Liver (tissue), 9 donors: ENCODE measurements around the gene ISCA2. TPM values are rescaled to one million over a fixed set of nuclear protein-coding genes. Genes with fewer than 3 reads are reported as not detected.

ENCODE experiments used
- DNase-seq: peaks from one replicate; pipeline ENCODE4 v3.0.0-alpha.2; 2017; ENCODE audit warnings: low spot score
- H3K27ac ChIP-seq, 2 donors: one replicate each; pipeline ENCODE4 v1.7.0; 2013; ENCODE audit warnings: inconsistent platforms in 2 of 2, low read length in 2 of 2, control low read depth in 1 of 2, low read depth in 1 of 2, mild to moderate bottlenecking in 1 of 2
- H3K27me3 ChIP-seq, 4 donors: one replicate each; pipeline versions ENCODE4 v1.6.1 to v1.7.0; 2013; ENCODE audit warnings: low read length in 3 of 4, inconsistent platforms in 1 of 4, mild to moderate bottlenecking in 1 of 4, moderate library complexity in 1 of 4; ENCODE audit not compliant: control insufficient read depth in 4 of 4, insufficient read depth in 4 of 4
- H3K36me3 ChIP-seq, 4 donors: one replicate each; pipeline versions ENCODE4 v1.6.1 to v1.7.0; 2013; ENCODE audit warnings: low read length in 3 of 4, mild to moderate bottlenecking in 3 of 4, low read depth in 1 of 4, moderate library complexity in 1 of 4; ENCODE audit not compliant: control insufficient read depth in 4 of 4, insufficient read depth in 3 of 4
- H3K4me1 ChIP-seq, 4 donors: one replicate each; pipeline versions ENCODE4 v1.6.1 to v1.7.0; 2013; ENCODE audit warnings: low read length in 3 of 4, mild to moderate bottlenecking in 3 of 4, moderate library complexity in 1 of 4; ENCODE audit not compliant: control insufficient read depth in 4 of 4, insufficient read depth in 4 of 4
- H3K4me3 ChIP-seq, 3 donors: one replicate each; pipeline versions ENCODE4 v1.6.1 to v1.7.0; 2013; ENCODE audit warnings: low read length in 3 of 3, control low read depth in 1 of 3, low read depth in 1 of 3, mild to moderate bottlenecking in 1 of 3
- H3K9ac ChIP-seq, 2 donors: one replicate each; pipeline ENCODE4 v1.7.0; 2013; ENCODE audit warnings: low read length in 2 of 2, mild to moderate bottlenecking in 2 of 2, moderate library complexity in 2 of 2, control low read depth in 1 of 2, low read depth in 1 of 2
- H3K9me3 ChIP-seq, 4 donors: one replicate each; pipeline versions ENCODE4 v1.6.1 to v1.7.0; 2013; ENCODE audit warnings: low read length in 3 of 4; ENCODE audit not compliant: control insufficient read depth in 4 of 4
- EGR1 ChIP-seq, 2 donors: IDR thresholded peaks; 2 replicates each; pipeline ENCODE4 v1.6.1; 2016 to 2018; ENCODE audit warnings: antibody characterized with exemption in 2 of 2, low read depth in 2 of 2
- FOXA1 ChIP-seq: IDR thresholded peaks from 2 replicates; pipeline ENCODE4 v1.6.1; 2016; ENCODE audit warnings: antibody characterized with exemption
- FOXA2 ChIP-seq: IDR thresholded peaks from 2 replicates; pipeline ENCODE4 v1.6.1; 2016; ENCODE audit warnings: antibody characterized with exemption
- GABPA ChIP-seq, 2 donors: IDR thresholded peaks in 1 of 2; conservative IDR thresholded peaks in 1 of 2; 2 replicates each; pipeline ENCODE4 v1.6.1; 2016; ENCODE audit warnings: antibody characterized with exemption in 2 of 2, mild to moderate bottlenecking in 1 of 2, moderate library complexity in 1 of 2
- HNF4A ChIP-seq, 2 donors: conservative IDR thresholded peaks; 2 replicates each; pipeline ENCODE4 v1.6.1; 2016; ENCODE audit warnings: antibody characterized with exemption in 2 of 2, mild to moderate bottlenecking in 2 of 2
- HNF4G ChIP-seq: IDR thresholded peaks from 2 replicates; pipeline ENCODE4 v1.6.1; 2016; ENCODE audit warnings: antibody characterized with exemption
- JUND ChIP-seq, 2 donors: IDR thresholded peaks; 2 replicates each; pipeline ENCODE4 v1.6.1; 2016; ENCODE audit warnings: antibody characterized with exemption in 2 of 2
- NR2F2 ChIP-seq: IDR thresholded peaks from 2 replicates; pipeline ENCODE4 v1.6.1; 2016; ENCODE audit warnings: antibody characterized with exemption
- RAD21 ChIP-seq, 2 donors: IDR thresholded peaks; 2 replicates each; pipeline ENCODE4 v1.6.1; 2016; ENCODE audit warnings: antibody characterized with exemption in 2 of 2, mild to moderate bottlenecking in 2 of 2
- RXRA ChIP-seq, 2 donors: IDR thresholded peaks; 2 replicates each; pipeline ENCODE4 v1.6.1; 2017 to 2018; ENCODE audit warnings: antibody characterized with exemption in 2 of 2, mild to moderate bottlenecking in 1 of 2
- SP1 ChIP-seq: IDR thresholded peaks from 2 replicates; pipeline ENCODE4 v1.6.1; 2018; ENCODE audit warnings: antibody characterized with exemption, mild to moderate bottlenecking
- TAF1 ChIP-seq: conservative IDR thresholded peaks from 2 replicates; pipeline ENCODE4 v1.6.1; 2016; ENCODE audit warnings: antibody characterized with exemption, mild to moderate bottlenecking
- YY1 ChIP-seq: IDR thresholded peaks from 2 replicates; pipeline ENCODE4 v1.6.1; 2016; ENCODE audit warnings: antibody characterized with exemption, mild to moderate bottlenecking
- WGBS: extraction: QIAGEN DNeasy Blood & Tissue Kit; methylation state at CpG from one replicate; pipeline ENCODE4 v1.1.7; 2013; 5-methylcytosine and 5-hydroxymethylcytosine counted together
- polyA plus RNA-seq, 2 donors: library from polyadenylated mRNA; stranded (reverse) in 1 of 2; unstranded in 1 of 2; fragments of 200-250 nt in 1 of 2; fragments of >200 nt in 1 of 2; fragmentation: Nextera tagmentation in 1 of 2; extraction: Ambion mirVana in 1 of 2; gene quantifications; one replicate each; pipeline versions ENCODE4 v1.2.1 to v1.2.3, GENCODE V29; 2013 to 2015
- total RNA-seq, 2 donors: library from RNA; depleted of rRNA; stranded (reverse); fragments of >200 nt; gene quantifications; one replicate each; pipeline ENCODE4 v1.2.3, GENCODE V29; 2014
- TF ChIP-seq, protein P1 (sequence below): IDR thresholded peaks from 2 replicates; pipeline ENCODE4 v1.6.1; 2016; ENCODE audit warnings: antibody characterized with exemption
- TF ChIP-seq, protein P2 (sequence below): IDR thresholded peaks from 2 replicates; pipeline ENCODE4 v1.6.1; 2016; ENCODE audit warnings: antibody characterized with exemption
- TF ChIP-seq, protein P3 (sequence below): IDR thresholded peaks from 2 replicates; pipeline ENCODE4 v1.6.1; 2016; ENCODE audit warnings: antibody characterized with exemption, mild to moderate bottlenecking
- TF ChIP-seq, protein P4 (sequence below): IDR thresholded peaks from 2 replicates; pipeline ENCODE4 v1.6.1; 2016; ENCODE audit warnings: antibody characterized with exemption
- TF ChIP-seq, protein P5 (sequence below): fragments of 150-350 bp; IDR thresholded peaks from 2 replicates; pipeline ENCODE4 v1.5.1; 2017; ENCODE audit warnings: improper control_type of control experiment, low read depth, low read length; ENCODE audit not compliant: missing input control
- donor health status: healthy.
- donor health status: healthy.
- donor health status: healthy.
- donor health status: healthy.
- donor health status: healthy.

Gene ISCA2
- total and polyA plus RNA-seq, 4 donors = 7.1 to 35.3 (median 15.8) TPM

DNA sequence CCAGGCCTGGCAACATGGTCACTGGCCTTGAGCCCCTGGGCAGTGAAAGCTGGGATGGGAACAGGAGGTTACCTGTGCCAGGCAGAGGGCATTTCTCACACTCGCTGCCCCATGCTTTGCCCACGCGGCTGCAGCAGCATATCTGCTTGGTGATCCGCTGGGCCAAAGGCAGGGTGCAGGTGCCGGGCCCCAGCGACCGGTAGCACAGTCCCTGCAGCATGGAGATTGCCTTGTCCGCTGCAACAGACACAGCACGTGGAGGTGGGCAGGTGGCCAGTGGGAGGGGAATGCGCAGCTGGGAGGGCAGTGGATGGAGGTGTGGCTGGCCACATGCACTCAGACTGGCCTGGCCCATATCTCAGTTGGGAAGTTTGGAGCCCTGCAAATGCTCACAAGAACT lies 35.3 kb downstream of the ISCA2 start:
- Histone ChIP-seq H3K4me3 (no peak overlapping the region), H3K36me3 (no peaks in the 10 kb centered on the region), H3K27ac (no peak overlapping the region), H3K9me3 (no peaks in the 10 kb centered on the region), H3K9ac (no peak overlapping the region), H3K4me1 (no peaks in the 10 kb centered on the region), H3K27me3 (no peaks in the 10 kb centered on the region)
- DNase-seq = no peak
- 94% methylated on average over 10 of the region's 10 CpGs for WGBS
- TF ChIP-seq YY1 = no peak
- no peak for TF ChIP-seq RXRA (IDR thresholded peaks at IDR 0.05)
- no peak for TF ChIP-seq GABPA (IDR thresholded peaks at IDR 0.05 in 1 of 2, conservative IDR thresholded peaks at IDR 0.05 in 1 of 2)
- no peak for TF ChIP-seq EGR1 (IDR thresholded peaks at IDR 0.05; ENCODE audit: low read depth in 2 of 2)
- TF ChIP-seq HNF4A (conservative IDR thresholded peaks at IDR 0.05) = no peak
- TF ChIP-seq FOXA1 = no peak
- no peak for TF ChIP-seq RAD21 (IDR thresholded peaks at IDR 0.05)
- TF ChIP-seq, protein P1, sequence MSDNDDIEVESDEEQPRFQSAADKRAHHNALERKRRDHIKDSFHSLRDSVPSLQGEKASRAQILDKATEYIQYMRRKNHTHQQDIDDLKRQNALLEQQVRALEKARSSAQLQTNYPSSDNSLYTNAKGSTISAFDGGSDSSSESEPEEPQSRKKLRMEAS = no peak
- TF ChIP-seq, protein P2, sequence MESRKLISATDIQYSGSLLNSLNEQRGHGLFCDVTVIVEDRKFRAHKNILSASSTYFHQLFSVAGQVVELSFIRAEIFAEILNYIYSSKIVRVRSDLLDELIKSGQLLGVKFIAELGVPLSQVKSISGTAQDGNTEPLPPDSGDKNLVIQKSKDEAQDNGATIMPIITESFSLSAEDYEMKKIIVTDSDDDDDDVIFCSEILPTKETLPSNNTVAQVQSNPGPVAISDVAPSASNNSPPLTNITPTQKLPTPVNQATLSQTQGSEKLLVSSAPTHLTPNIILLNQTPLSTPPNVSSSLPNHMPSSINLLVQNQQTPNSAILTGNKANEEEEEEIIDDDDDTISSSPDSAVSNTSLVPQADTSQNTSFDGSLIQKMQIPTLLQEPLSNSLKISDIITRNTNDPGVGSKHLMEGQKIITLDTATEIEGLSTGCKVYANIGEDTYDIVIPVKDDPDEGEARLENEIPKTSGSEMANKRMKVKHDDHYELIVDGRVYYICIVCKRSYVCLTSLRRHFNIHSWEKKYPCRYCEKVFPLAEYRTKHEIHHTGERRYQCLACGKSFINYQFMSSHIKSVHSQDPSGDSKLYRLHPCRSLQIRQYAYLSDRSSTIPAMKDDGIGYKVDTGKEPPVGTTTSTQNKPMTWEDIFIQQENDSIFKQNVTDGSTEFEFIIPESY = no peak
- no peak for TF ChIP-seq FOXA2
- TF ChIP-seq NR2F2 = no peak
- TF ChIP-seq HNF4G = no peak
- TF ChIP-seq, protein P3, sequence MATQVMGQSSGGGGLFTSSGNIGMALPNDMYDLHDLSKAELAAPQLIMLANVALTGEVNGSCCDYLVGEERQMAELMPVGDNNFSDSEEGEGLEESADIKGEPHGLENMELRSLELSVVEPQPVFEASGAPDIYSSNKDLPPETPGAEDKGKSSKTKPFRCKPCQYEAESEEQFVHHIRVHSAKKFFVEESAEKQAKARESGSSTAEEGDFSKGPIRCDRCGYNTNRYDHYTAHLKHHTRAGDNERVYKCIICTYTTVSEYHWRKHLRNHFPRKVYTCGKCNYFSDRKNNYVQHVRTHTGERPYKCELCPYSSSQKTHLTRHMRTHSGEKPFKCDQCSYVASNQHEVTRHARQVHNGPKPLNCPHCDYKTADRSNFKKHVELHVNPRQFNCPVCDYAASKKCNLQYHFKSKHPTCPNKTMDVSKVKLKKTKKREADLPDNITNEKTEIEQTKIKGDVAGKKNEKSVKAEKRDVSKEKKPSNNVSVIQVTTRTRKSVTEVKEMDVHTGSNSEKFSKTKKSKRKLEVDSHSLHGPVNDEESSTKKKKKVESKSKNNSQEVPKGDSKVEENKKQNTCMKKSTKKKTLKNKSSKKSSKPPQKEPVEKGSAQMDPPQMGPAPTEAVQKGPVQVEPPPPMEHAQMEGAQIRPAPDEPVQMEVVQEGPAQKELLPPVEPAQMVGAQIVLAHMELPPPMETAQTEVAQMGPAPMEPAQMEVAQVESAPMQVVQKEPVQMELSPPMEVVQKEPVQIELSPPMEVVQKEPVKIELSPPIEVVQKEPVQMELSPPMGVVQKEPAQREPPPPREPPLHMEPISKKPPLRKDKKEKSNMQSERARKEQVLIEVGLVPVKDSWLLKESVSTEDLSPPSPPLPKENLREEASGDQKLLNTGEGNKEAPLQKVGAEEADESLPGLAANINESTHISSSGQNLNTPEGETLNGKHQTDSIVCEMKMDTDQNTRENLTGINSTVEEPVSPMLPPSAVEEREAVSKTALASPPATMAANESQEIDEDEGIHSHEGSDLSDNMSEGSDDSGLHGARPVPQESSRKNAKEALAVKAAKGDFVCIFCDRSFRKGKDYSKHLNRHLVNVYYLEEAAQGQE = no peak
- TF ChIP-seq, protein P4, sequence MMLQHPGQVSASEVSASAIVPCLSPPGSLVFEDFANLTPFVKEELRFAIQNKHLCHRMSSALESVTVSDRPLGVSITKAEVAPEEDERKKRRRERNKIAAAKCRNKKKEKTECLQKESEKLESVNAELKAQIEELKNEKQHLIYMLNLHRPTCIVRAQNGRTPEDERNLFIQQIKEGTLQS = no peak
- TF ChIP-seq, protein P5, sequence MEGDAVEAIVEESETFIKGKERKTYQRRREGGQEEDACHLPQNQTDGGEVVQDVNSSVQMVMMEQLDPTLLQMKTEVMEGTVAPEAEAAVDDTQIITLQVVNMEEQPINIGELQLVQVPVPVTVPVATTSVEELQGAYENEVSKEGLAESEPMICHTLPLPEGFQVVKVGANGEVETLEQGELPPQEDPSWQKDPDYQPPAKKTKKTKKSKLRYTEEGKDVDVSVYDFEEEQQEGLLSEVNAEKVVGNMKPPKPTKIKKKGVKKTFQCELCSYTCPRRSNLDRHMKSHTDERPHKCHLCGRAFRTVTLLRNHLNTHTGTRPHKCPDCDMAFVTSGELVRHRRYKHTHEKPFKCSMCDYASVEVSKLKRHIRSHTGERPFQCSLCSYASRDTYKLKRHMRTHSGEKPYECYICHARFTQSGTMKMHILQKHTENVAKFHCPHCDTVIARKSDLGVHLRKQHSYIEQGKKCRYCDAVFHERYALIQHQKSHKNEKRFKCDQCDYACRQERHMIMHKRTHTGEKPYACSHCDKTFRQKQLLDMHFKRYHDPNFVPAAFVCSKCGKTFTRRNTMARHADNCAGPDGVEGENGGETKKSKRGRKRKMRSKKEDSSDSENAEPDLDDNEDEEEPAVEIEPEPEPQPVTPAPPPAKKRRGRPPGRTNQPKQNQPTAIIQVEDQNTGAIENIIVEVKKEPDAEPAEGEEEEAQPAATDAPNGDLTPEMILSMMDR = no peak
- TF ChIP-seq SP1 = no peak

DNA sequence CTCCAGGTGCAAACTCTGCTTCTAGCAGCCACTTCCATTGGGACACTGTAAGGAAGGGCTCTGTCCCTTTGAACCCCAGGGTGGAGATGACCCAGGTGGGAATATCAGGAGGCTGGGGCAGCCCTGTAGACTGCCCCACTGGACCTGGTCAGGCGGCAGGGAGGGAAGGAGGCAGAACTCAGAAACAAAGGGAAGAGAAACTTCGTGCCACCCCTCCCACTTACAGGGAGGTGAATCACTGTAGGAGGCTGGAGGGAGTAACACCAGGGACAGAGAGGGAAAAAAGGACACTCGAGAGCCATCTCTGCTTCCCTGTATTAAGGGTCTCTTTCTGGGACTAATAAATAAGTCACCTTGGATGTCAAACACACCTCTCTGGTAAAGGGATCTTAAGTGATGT lies 37.4 kb downstream of the ISCA2 start:
- H3K9me3 ChIP-seq = no peaks in the 10 kb centered on the region
- no peak overlapping the region for H3K4me3 ChIP-seq
- 74% methylated on average over 3 of the region's 3 CpGs for WGBS
- no peaks in the 10 kb centered on the region for H3K36me3 ChIP-seq
- H3K9ac ChIP-seq = no peak overlapping the region
- H3K4me1 ChIP-seq = no peaks in the 10 kb centered on the region
- H3K27ac ChIP-seq = no peak overlapping the region
- no peaks in the 10 kb centered on the region for H3K27me3 ChIP-seq
- DNase-seq = no peak
- TF ChIP-seq RAD21 (IDR thresholded peaks at IDR 0.05) (no peak), FOXA2 (no peak), JUND (IDR thresholded peaks at IDR 0.05) (no peak), SP1 (no peak), TAF1 (no peak), GABPA (IDR thresholded peaks at IDR 0.05 in 1 of 2, conservative IDR thresholded peaks at IDR 0.05 in 1 of 2) (no peak), FOXA1 (no peak), HNF4A (conservative IDR thresholded peaks at IDR 0.05) (no peak), YY1 (no peak), EGR1 (IDR thresholded peaks at IDR 0.05; ENCODE audit: low read depth in 2 of 2) (no peak), RXRA (IDR thresholded peaks at IDR 0.05) (no peak)
- TF ChIP-seq, protein P3 = no peak
- TF ChIP-seq, protein P5 = no peak
- TF ChIP-seq, protein P1 = no peak
